Right cardiac atrium (tissue), 5 donors: ENCODE results near the gene TRAF1. TPM values are rescaled to one million over a fixed set of nuclear protein-coding genes. Genes with fewer than 3 reads are reported as not detected.

Source experiments
- ATAC-seq, 2 donors: fragments of 200-7000 bp; cut with Tn5 transposase; one replicate each; pipeline versions ENCODE4 v1.8.0 to v1.9.1; 2020; ENCODE audit warnings: moderate library complexity in 2 of 2, mild to moderate bottlenecking in 1 of 2
- DNase-seq, 3 donors: peaks; one replicate each; pipeline ENCODE4 v3.0.0-alpha.2; 2020
- H3K27ac ChIP-seq: one replicate; pipeline ENCODE4 v1.5.1; 2013; ENCODE audit warnings: mild to moderate bottlenecking, low read length, control low read depth, moderate library complexity
- H3K27me3 ChIP-seq: one replicate; pipeline ENCODE4 v1.6.1; 2013; ENCODE audit not compliant: control insufficient read depth, insufficient read depth
- H3K4me1 ChIP-seq: one replicate; pipeline ENCODE4 v1.6.1; 2013; ENCODE audit warnings: low read length; ENCODE audit not compliant: control insufficient read depth, insufficient read depth
- H3K4me3 ChIP-seq: one replicate; pipeline ENCODE4 v1.5.1; 2013; ENCODE audit warnings: low read length, control low read depth
- H3K9me3 ChIP-seq: one replicate; pipeline ENCODE4 v1.6.1; 2013; ENCODE audit warnings: low read length; ENCODE audit not compliant: control insufficient read depth
- WGBS: extraction: QIAGEN DNeasy Blood & Tissue Kit; methylation state at CpG from one replicate; pipeline ENCODE4 v1.1.7; 2013; 5-methylcytosine and 5-hydroxymethylcytosine counted together
- intact Hi-C, 4 donors: fragments of 100-400 bp; cut with DNase I; formaldehyde crosslinking; loops; one replicate each; pipeline versions ENCODE4 v1.11.0 to v1.14.0; 2022 to 2023
- polyA plus RNA-seq: library from polyadenylated mRNA; stranded (reverse); fragments of 200-250 nt; gene quantifications from one replicate; pipeline ENCODE4 v1.2.3, GENCODE V29; 2013
- total RNA-seq, 4 donors: library from RNA; stranded (reverse); fragmentation: NEBNext Ultra II Directional; extraction: Animal tissue kit (Norgen Biotek cat#: 25700); gene quantifications; one replicate each; pipeline ENCODE4 v1.2.1, GENCODE V29; 2021
- donor health status: healthy with polysubstance abuse.
- donor health status: DM: no; HTN: yes; CAD: no.
- donor health status: DM: no; HTN: no; CAD: no.
- donor health status: DM: no; HTN: yes; CAD: no; lungs with severe emphysema.
- donor health status: DM: yes; HTN: yes; CAD: no.

Gene TRAF1
- total and polyA plus RNA-seq, 5 donors, result 3.9 to 6.1 (median 4.8) TPM

DNA sequence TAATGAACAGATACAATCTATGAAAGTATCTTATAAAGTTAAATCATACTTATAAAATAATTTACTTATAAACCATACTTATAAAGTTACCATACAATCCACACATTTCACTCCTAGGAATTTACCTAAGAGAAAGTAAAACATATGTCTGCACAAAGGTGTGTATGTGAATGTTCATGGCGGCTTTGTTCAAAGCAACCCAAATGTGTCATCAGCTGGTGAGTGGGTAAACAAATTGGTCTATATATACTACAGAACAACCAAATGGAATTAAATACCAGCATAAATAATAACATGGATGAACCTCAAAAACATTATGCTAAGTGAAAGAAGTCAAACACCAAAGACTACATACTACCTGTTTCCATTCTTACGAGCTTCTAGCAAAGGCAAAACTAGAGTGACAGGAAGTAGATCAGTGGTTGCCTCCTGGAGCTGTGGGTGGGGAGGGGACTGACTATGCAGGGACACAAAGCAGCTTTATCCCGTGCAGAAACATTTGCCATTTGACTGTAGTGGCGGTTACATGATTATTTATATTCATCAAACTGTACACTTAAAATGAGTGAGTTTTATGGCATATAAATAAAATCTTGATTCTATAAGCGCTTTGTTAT, 10.6 kb downstream of the TRAF1 start:
- DNase-seq, result no peak
- H3K27me3 ChIP-seq, result no peaks in the 10 kb centered on the region
- peak overlapping the region; percentile 51 for H3K27ac ChIP-seq
- H3K9me3 ChIP-seq, result no peaks in the 10 kb centered on the region
- H3K4me1 ChIP-seq, result peaks cover 20% of the 10 kb centered on the region
- no peak overlapping the region for H3K4me3 ChIP-seq
- intact Hi-C loops, result no loop called here
- ATAC-seq, result no peak
- WGBS, result 64% methylated on average over 5 of the region's 5 CpGs

DNA sequence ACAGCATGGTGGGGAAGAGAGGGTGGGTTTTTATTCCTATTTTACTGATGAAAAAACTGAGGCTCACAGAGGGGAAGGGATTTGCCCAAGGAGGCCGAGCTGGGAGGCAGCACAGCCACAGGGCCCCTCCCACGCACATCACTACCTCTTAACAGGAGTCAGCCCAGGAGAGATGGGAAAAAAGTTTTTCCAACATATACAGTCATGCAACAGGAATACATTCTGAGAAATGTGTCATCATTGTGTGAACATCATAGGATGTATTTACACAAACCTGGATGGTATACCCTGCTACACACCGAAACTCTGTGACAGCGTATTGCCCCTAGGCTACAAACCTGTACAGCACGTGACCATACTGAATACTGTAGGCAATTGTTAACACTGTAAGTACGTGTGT, 11.6 kb downstream of the TRAF1 start:
- WGBS, result 90% methylated on average over 6 of the region's 6 CpGs
- no peaks in the 10 kb centered on the region for H3K9me3 ChIP-seq
- H3K27me3 ChIP-seq, result no peaks in the 10 kb centered on the region
- DNase-seq, result peak in 1 of 3 donors; percentile 27
- no peak for ATAC-seq
- H3K4me3 ChIP-seq, result no peak overlapping the region
- no peak overlapping the region for H3K27ac ChIP-seq
- H3K4me1 ChIP-seq, result peaks cover 17% of the 10 kb centered on the region
- intact Hi-C loops, result no loop called here

DNA sequence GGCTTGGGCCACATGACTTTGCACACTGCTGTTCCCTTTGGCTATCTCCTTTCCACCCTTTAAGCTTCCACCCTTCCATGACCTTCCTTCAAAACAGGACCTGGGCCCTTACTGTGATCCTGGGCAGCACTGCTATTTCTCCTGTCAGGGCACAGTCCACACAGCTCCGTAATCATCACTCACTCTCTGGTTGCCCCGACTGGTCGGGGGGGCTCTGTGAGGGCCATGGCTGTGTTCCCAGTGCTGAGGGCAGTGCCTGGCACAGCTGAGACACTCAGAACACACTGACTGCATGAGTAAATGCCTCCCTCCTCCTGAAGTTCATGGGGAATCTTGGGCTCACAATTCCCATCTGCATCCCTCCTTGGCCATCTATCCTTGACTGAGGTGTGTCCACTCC, 12.2 kb downstream of the TRAF1 start:
- Histone ChIP-seq H3K4me1 (peaks cover 11% of the 10 kb centered on the region), H3K4me3 (no peak overlapping the region), H3K27ac (no peak overlapping the region), H3K9me3 (no peaks in the 10 kb centered on the region), H3K27me3 (no peaks in the 10 kb centered on the region)
- intact Hi-C loops, result no loop called here
- DNase-seq (peak in 2 of 3 donors; percentile 64 to 74), ATAC-seq (peak in 1 of 2 donors; percentile 30)
- WGBS, result 62% methylated on average over 3 of the region's 3 CpGs

DNA sequence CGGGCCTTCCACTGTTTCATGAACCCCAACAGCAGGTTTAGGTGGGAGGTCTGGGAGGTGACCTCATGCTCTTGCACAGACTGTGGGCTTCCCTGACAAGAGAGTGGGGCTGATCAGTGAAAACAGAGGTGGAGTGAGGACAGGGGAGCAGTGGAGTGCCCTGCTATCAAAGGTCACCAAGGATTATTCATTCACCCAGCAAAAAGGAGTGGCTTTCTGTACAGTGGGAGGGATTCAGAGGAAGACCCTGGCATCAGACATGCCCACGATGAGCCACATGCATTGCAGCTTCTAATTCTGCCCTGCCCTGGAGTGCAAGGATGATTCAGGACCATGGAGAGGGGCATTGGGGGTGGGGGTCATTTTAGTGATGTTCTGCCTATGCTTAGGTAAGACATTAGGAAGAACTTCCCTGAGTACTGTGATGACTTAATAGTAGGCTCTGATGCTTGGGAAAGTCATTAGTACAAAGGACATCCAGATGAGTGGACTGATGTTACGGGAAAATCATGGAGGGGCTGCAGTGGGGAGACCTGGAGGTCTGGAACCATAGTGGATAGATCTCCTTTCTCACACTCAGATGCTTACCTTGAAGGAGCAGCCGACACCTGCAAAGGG, 12.8 kb downstream of the TRAF1 start:
- H3K4me1 ChIP-seq, result peaks cover 6% of the 10 kb centered on the region
- H3K4me3 ChIP-seq, result no peak overlapping the region
- H3K27ac ChIP-seq, result no peak overlapping the region
- H3K9me3 ChIP-seq, result no peaks in the 10 kb centered on the region
- intact Hi-C loops, result no loop called here
- H3K27me3 ChIP-seq, result no peaks in the 10 kb centered on the region
- DNase-seq, result peak in 1 of 3 donors; percentile 32
- WGBS, result 86% methylated on average over 4 of the region's 4 CpGs
- ATAC-seq, result no peak

DNA sequence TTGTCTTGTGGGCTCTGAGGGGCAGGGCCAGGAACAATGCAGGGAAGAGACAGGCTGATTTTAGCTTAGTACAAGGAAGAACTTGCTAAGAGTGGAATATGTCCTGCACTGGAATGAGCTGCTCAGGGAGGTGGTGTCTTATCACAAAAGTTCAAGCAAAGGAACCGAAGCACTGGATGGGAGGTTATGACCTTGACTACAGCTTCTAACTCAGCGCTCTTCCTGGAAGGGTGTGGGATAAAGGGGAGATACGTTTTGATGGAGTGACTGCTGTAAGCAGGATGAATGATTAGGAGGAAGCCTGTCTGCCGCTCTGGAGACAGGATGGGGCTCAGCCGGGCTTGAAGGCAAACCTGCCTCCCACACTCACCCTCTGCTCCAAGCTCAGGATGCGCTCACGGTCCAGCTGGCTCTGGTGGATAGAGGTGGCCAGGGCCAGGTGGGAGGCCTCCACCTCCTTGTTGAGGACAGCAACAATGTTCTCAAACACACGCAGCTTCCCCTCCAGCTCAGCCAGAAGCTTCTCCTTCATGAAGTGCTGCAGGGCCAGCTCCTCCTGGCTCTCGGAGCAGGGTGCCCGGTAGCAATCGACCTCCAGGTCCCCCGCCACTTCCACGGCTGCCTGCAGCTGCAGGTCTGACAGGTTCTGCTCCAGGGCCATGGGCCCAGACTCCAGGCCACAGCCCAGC, 13.5 kb downstream of the TRAF1 start:
- Histone ChIP-seq H3K4me3 (no peak overlapping the region), H3K4me1 (peaks cover 4% of the 10 kb centered on the region), H3K27ac (no peak overlapping the region), H3K9me3 (no peaks in the 10 kb centered on the region), H3K27me3 (no peaks in the 10 kb centered on the region)
- intact Hi-C loops, result no loop called here
- no peak for DNase-seq
- ATAC-seq, result no peak
- WGBS, result 75% methylated on average over 13 of the region's 13 CpGs

- Histone ChIP-seq H3K4me1 (peaks cover 2% of the 10 kb centered on the region), H3K27me3 (no peaks in the 10 kb centered on the region), H3K9me3 (no peaks in the 10 kb centered on the region), H3K4me3 (no peak overlapping the region), H3K27ac (no peak overlapping the region)
- ATAC-seq, result no peak
- intact Hi-C loops, result no loop called here
- 93% methylated on average over 9 of the region's 9 CpGs for WGBS
- peak in 1 of 3 donors; percentile 6 for DNase-seq
Observed at GRCh38 chr9:120911295-120911837, 15.2 kb downstream of the TRAF1 start.

DNA sequence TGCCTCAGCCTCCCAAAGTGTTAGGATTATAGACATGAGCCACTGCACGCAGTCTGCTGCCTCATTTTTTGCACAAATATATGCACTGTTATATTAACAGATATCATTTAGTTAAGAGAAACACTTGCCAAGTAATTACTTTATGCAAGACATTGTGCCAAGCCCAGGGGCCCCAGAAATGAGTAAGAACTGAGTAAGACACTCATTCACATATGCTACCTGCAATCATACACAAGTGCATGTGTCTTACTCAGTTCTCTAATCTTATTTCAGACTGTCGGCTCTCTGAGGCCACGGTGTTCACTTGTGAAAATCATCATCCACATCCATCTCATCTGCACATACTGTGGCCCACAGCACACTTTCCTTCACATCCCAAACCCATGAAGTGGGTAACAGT, 16.0 kb downstream of the TRAF1 start:
- Histone ChIP-seq H3K4me1 (no peaks in the 10 kb centered on the region), H3K27ac (no peak overlapping the region), H3K4me3 (no peak overlapping the region), H3K27me3 (no peaks in the 10 kb centered on the region), H3K9me3 (no peaks in the 10 kb centered on the region)
- DNase-seq, result peak in 1 of 3 donors; percentile 10
- ATAC-seq, result no peak
- WGBS, result 90% methylated on average over 3 of the region's 3 CpGs
- intact Hi-C loops, result no loop called here

DNA sequence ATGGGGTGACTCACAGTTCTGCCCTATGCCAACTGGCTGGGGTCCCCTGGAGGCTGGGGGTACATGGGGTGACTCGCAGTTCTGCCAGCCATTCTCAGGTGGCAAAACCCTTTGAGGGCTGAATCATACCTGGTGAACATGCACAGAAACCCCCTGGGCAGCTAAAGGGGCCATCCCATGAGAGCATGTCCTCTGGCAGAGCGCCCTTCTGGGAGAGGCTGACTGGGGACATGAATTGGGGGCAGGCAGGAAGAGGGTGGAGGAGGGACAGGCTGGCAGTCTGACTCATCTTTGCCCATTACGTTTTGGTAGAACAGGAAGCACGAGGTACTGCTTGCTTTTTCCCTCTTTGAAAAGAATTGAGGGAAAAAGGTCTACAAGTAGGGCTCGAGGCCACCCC, 16.7 kb downstream of the TRAF1 start:
- H3K27me3 ChIP-seq, result no peaks in the 10 kb centered on the region
- DNase-seq, result peak in 1 of 3 donors; percentile 26
- WGBS, result 77% methylated on average over 5 of the region's 5 CpGs
- no peaks in the 10 kb centered on the region for H3K9me3 ChIP-seq
- intact Hi-C loops, result no loop called here
- no peaks in the 10 kb centered on the region for H3K4me1 ChIP-seq
- no peak overlapping the region for H3K4me3 ChIP-seq
- ATAC-seq, result no peak
- no peak overlapping the region for H3K27ac ChIP-seq

DNA sequence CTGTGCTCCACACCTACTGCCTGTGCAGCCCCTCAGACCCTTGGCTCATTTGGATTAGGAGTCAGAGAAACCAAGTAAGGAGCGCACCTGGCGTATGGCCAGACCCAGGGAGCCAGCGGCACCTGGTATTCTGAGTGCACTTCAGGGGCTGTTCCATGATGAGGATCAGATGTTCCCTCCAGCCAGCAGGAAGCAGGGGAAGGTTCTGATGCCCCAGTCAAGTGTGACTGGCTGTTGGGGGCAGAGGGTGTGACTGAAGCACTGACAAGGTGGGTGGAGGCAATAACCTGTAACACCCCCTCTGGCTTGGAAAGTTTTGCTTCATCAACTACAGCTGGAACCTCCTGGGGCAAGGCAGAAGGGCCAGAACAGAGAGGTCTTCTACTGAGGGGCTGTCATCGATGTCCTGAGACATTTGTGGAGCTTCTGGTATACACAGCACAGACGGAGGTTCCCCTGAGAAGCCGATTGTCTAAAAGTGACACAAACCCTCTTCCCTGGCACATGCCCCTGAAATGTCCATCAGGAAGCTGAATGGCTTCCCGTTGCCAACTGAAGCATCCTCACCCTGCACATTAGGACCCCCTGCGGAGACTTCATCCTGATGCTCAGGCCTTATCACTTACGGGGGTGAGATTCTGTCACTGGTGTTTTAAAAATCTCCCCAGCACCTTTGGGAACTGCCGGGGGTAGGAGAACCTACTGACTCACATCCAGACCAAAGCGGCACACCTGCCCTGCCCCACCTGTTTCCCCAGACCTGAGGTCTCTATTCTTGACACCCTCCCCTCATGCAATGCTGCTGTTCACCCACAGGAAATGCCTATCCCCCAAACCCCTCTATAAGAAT, 21.1 kb downstream of the TRAF1 start:
- Histone ChIP-seq H3K4me3 (no peak overlapping the region), H3K27me3 (no peaks in the 10 kb centered on the region), H3K4me1 (no peaks in the 10 kb centered on the region), H3K9me3 (no peaks in the 10 kb centered on the region), H3K27ac (no peak overlapping the region)
- DNase-seq (peak in 1 of 3 donors; percentile 22), ATAC-seq (no peak)
- intact Hi-C loops, result no loop called here
- 85% methylated on average over 11 of the region's 11 CpGs for WGBS

- intact Hi-C loops, result no loop called here
- H3K27ac ChIP-seq, result no peak overlapping the region
- 94% methylated on average over 11 of the region's 11 CpGs for WGBS
Observed at GRCh38 chr9:120904978-120905301, 21.7 kb downstream of the TRAF1 start.

More at GRCh38 chr9:120904978-120905301, 21.7 kb downstream of the TRAF1 start:
- ATAC-seq, result no peak
- no peaks in the 10 kb centered on the region for H3K27me3 ChIP-seq
- no peaks in the 10 kb centered on the region for H3K9me3 ChIP-seq
- DNase-seq, result peak in 1 of 3 donors; percentile 38
- no peak overlapping the region for H3K4me3 ChIP-seq
- no peaks in the 10 kb centered on the region for H3K4me1 ChIP-seq
